Sigmoid colon (tissue), 4 donors: ENCODE results near the gene PLD1.

ENCODE experiments used
- CTCF ChIP-seq, 4 experiments: fragments of 450-650 bp in 3 of 4; fragments of 200-600 bp in 1 of 4; IDR thresholded peaks; one replicate each; pipeline ENCODE4 v1.5.1; 2016 to 2019; ENCODE audit warnings: antibody characterized with exemption in 4 of 4, mild to moderate bottlenecking in 3 of 4, moderate library complexity in 2 of 4
- EP300 ChIP-seq, 4 donors: sonication (generic); formaldehyde crosslinking; IDR thresholded peaks; one replicate each; pipeline ENCODE4 v1.6.1; 2017; ENCODE audit warnings: antibody characterized with exemption in 4 of 4

- TF ChIP-seq CTCF (IDR thresholded peaks at IDR 0.05): no peak
- TF ChIP-seq EP300 (IDR thresholded peaks at IDR 0.05): no peak
These were observed 202.8 kb downstream of the PLD1 start for GRCh38 chr3:171607452-171607851.
